CD4-positive, alpha-beta T cell treated with Interleukin-4 for 4 hours (primary cell): ENCODE measurements around the gene SLC2A13.
"Not testable (repeated sequence)": the region's sequence is repeated elsewhere in the genome, so short reads cannot be mapped to it uniquely, and the experiment has no call there.

Experiments used
- DNase-seq: peaks from one replicate; pipeline ENCODE4 v3.0.0-alpha.2; 2020

The SLC2A13 gene

GRCh38 chr12:40104461-40105264 is 1.2 kb downstream of the SLC2A13 start:
- DNase-seq = no peak

DNA sequence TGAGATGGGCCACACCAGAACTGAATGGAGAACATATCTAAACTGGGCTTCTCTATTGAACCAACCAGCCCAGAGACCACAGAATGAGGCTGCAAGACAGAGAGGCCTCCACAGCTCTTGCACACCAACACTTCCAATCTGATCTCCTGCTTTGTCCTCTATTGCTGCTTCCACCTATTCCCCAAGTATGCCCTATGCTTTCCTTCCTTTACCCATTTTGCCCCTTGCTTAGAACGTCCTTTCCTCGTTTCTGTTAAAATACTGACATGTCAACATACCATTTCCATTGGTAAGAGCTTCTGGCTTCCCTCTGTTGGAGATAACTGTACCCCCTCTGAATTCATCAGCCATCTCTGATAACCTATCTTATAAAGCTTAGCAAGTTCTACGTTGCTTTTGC is 2.8 kb downstream of the SLC2A13 start:
- no peak for DNase-seq

GRCh38 chr12:40101747-40102146 is 4.1 kb downstream of the SLC2A13 start:
- no peak for DNase-seq

DNA sequence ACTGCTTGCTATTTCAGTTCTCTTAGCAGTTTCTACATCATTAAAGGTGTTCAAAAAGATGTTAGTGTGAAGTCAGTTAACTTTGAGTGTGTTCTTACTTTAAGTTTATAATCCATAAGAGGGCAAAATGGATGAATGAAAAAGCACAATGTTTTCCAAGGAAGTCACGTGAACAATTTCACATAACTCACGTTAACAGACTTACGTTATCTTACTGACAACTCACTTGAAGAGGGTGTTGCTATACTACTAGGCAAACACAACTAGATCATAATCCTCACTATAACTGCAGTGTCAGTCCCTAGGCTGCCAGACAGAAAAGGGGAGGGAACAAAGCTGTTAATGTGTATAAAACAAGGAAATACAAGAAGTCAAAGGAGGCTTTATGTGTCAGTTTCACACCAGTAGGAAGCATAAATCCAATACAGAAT is 6.4 kb downstream of the SLC2A13 start:
- no peak for DNase-seq

GRCh38 chr12:40098406-40099145 is 7.3 kb downstream of the SLC2A13 start:
- DNase-seq = no peak

- no peak for DNase-seq
Observed at GRCh38 chr12:40093512-40093911, 12.4 kb downstream of the SLC2A13 start.

DNA sequence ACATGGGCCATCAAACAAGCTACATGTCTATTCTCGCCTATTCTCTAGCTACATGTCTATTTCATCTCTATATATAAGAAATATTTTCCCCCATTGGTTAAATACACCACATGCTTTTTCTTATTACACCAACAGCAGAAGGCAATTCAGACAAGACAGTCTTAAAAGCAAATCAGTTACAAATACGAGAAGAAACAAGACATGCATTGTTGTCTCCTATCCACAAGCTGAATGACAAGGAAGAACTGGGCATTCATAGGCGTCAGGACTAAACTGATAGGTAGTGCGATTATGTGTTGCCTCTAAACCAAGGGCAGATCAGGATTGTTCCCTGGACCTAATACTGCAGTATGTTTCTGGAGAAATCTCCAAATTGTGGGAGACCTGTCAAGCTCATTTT is 19.4 kb downstream of the SLC2A13 start:
- DNase-seq = no peak

GRCh38 chr12:40078266-40078665 is 27.6 kb downstream of the SLC2A13 start:
- DNase-seq = no peak

GRCh38 chr12:40075458-40075857 is 30.4 kb downstream of the SLC2A13 start:
- no peak for DNase-seq

GRCh38 chr12:40068416-40068815 is 37.5 kb downstream of the SLC2A13 start:
- DNase-seq = no peak

GRCh38 chr12:40065636-40066035 is 40.2 kb downstream of the SLC2A13 start:
- no peak for DNase-seq

DNA sequence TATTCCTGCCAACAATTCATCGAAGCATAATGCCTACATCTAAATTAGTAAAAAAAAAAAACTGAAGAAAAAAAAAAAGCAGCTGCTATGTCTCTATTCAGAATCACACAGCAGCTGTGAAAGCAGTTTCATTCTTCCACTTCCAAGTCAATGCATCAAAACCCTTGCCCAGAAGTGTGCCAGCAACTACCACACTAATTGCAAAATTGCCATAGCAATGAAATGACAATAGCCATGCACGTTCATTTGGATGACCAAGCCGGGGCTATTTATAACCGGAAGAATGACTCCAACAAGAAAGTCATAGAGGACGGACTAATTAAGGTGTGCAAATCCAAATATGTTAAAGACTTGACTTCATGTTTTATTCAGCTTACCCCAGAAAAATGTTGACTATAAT is 42.5 kb downstream of the SLC2A13 start:
- DNase-seq = no peak

DNA sequence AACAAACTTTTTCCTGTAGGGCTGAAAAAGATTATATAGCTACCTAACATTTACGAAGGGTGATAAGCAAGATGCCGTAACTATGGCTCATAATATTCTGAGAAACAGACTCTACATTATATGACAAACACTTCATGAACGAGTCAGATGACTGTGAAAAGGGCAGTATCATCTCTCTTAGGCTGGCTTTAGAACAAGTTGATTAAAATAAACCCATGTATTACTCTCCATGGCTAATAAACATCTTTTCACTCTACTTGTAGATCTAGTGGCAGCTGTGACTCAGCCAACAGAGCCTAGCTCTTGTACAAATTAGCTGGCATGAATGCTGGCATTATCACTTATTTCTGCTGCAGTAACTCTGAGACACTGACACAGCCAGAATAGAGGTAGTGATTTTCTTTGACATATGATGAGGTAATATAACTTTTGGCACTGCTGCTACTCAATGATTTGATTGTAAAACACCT is 47.1 kb downstream of the SLC2A13 start:
- DNase-seq = no peak

DNA sequence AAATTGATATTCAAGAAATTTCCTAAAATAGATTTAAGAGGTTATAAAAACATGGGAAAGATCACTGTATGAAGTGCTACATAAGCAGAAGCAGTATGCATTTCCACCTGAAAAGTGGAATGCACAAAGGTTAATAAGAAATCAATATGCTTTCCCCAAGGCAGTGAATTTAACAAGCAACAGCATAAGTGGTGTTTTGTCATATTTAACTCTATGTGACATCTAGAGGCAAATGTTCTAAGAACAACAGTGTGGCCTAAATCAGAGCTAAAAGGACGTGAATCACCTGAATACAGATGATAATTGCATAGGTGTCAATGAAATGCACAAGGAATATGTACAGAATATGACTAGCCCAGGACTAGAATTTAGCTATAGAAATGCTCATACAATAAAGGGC is 49.5 kb downstream of the SLC2A13 start:
- DNase-seq = no peak

DNA sequence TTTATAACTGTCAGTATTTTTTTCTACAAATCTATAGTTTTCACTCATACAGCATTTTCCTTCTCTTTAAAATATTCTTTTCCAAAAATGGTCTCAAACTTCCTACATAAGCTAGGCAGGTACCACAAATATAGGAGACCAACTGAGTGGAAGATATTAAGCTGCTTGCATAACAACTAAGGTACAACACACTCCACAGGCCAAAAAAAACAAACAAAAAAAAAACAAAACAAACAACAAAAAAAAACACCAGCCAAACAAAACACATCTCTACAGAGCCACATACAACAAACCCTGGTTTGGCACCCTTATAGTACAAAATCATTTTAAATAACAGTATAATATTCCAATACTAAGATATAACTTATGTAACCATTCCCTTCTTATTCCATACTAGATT is 50.1 kb downstream of the SLC2A13 start:
- DNase-seq = no peak

- DNase-seq = no peak
Observed at GRCh38 chr12:40055228-40055579, 50.7 kb downstream of the SLC2A13 start.

DNA sequence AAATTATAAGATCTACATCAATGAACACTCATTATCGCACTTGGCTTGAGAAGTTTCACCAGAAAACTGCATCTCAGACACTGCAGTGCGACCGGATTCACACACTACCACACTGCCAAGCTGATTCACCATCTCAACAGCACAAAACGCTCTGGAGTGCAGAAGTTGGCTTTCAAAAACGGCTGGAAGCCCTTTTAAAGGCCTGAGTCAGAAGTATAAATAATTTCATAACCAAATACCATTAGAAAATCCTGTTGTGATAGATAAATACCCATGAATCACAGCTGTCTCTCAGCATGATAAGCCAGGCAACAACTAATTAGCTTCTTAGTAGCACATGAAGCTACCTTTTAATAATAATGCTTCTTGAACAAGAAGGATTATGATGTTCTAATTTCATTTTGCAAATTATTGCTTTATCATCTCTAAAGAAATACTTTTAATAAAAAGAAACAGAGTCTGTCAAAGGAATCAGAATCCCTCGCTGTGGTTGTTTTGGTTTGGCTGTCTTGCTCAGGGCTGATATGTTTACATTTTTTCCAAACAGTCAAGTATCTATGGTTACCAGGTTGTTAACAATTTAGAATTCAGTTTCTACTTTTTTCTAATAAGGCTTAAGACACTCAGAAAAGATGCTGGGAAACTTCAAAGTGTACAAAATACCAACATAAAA is 51.2 kb downstream of the SLC2A13 start:
- DNase-seq = no peak

DNA sequence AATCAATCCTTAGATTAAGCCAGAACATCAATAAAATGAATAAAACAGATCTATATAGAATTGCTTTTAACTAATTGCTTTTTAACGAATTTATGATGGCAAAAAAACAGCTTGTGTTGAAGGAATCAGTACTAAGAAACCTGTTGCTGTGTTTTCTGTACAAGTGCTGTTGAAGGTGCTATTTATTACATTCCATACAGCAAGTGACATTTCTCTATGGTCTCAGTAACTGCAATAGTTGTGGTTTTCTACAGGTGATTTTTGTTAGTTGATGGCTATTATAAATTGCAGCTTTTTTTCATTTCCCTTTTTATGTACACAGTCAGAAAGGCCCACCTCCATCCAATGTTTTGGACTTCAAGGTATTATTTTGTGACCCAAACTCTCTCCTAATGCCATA is 56.6 kb downstream of the SLC2A13 start:
- no peak for DNase-seq

- not testable (repeated sequence) for DNase-seq
Observed at GRCh38 chr12:40047002-40047401, 58.9 kb downstream of the SLC2A13 start.

GRCh38 chr12:40045656-40046055 is 60.2 kb downstream of the SLC2A13 start:
- no peak for DNase-seq

DNA sequence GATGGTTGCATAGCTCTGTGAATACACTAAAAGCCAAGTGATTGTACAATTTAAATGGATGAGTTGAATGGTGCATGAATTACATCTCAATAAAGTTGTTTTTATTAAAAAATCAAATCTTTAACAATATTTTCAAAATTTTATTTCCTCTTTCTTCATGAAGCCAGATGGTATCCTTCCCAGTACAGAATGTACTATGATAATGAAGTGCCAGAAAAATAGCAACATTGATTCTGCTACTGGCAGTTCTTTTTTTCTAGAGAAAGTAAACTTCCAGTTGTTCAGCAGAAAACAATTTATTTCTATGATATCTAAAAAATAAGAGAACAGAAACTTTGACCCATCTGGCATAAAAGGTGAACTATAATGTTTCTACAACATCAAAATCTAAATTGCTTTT is 61.5 kb downstream of the SLC2A13 start:
- no peak for DNase-seq

DNA sequence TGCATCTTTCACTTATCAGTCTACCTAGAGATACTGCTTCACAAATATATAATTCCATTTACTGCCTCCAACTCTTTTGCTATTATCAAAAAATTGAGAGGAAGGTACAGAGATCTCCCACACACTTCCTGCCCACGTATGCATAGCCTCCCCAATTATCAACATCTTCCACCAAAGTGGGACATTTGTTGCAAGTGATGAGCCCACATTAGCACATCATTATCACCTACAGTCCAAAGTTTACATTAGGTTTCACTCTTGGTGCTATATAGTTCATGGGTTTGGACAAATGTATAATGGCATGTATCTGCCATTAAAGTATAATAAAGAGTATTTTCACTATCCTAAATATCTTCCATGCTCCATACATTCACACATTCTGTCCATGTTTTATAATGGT is 66.3 kb downstream of the SLC2A13 start:
- DNase-seq = no peak

- DNase-seq = no peak
Observed at GRCh38 chr12:40038619-40039018, 67.3 kb downstream of the SLC2A13 start.

DNA sequence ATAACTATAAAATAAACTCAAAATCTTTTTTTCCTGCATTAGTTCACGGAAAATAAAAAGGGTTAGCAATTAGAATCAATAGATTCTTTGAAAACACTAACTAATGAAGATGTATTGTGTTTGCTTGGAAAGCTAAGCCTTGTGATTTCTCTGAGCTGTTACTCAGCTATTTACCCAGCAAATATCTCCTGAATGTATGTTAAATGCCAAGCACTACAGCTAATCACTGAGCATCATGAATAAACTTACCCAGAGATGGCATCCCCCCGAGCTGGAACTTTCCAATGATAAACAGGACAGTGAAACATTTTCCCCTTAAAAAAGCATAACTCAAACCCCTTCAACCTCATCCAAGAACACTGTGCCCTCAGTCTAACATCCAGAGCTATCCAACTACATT is 71.2 kb downstream of the SLC2A13 start:
- DNase-seq = no peak
